Measurements from ENCODE around the gene ATF5. TPM values are rescaled to one million over a fixed set of nuclear protein-coding genes. Genes with fewer than 3 reads are reported as not detected.
A peak's percentile ranks its signal among the peaks of the same experiment; 100 is the strongest.
"Not testable (repeated sequence)": the region's sequence is repeated elsewhere in the genome, so short reads cannot be mapped to it uniquely, and the experiment has no call there.

Gene ATF5
- total RNA-seq, 1 donor from 2014 or later = 30.0 TPM

DNA sequence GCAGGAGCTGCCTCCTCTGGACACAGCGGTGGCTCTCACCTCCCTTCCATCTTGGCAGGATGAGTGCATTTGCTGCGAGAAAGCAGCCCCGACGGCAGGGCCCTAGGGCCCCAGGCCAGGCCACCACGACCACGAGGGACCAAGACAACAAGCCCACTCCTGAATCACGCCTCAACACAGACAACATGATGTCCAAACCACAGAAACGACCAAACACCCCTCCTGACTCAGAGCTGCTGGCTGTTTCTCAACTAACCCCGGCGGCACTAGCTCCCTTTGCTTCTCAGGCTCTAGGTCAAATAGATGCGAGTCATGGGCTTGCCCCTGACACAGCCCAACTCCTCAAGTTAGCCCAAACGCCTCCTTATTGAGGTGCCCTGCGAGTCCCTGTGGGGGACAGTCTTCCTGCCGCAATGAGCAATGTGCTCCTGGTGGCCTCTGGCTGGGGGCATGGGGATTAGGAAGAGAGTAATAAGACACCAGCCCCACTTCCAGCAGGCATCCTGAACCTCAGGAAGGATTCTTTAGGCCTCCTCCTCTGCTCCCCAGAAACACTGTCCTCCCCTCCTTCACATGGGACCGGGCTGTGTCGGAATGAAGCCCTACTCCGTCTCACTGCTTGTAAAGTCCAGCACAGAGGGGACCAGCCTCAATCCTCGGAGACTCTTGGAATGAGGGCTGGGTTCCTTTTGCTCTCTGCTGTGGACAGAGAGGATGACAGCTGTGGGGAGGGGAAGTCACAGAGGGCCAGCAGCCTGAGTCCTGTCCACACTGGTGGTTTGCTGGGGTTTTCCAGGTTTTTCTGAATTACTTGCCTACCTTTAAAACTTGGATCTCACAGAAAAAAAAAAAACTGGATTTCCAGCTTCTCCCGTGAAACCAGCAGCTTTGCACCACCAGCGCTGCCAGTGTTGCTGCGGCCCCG lies 6.9 kb upstream of the ATF5 start:
- DNase-seq (ENCODE audit: extremely low read depth, low read depth, low spot score) = no peak

DNA sequence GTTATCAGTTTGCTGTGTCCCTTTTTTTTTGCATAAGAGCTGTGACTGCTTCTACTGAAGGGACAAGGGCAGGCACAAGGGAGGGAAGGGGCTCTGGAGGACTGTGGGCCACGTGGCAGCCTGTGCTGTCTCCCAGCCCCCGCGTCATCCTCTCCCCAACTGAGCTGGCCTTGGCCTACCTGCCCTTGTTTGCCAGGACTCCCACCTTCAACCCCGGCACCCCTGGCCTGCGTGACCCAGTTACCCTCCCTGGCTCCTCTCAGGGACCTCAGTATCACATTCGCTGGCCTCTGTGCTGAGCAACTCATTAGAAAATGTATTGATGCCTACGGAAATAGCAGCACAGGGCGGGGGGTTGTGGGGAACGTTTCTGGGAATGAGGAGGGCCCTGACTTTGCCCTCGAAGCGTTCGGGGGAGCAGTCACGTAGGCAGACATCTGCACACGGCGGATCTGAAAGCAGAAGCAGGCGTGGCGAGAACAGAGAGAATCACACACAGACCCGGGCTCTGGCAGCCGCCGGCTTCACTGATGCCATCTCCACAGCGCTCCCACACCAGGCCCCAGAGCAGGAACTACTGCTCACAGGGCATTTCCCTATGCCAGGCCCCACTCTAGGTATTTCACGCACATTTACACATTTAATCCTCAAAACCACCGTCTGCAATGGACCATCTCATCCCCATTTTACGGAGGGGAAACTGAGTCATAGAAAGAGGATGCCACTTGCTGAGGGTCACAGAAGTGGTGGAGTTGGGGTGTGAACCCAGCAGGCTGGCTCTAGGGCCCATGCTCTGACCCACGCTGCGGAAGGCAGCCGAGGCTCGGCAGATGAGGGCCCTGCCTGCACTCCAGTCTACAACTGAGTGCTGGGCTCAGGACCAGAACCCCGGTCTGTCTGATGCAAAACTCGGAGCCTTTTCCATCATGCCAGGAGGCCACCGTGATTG lies 5.7 kb upstream of the ATF5 start:
- DNase-seq (ENCODE audit: extremely low read depth, low read depth, low spot score) = no peak

DNA sequence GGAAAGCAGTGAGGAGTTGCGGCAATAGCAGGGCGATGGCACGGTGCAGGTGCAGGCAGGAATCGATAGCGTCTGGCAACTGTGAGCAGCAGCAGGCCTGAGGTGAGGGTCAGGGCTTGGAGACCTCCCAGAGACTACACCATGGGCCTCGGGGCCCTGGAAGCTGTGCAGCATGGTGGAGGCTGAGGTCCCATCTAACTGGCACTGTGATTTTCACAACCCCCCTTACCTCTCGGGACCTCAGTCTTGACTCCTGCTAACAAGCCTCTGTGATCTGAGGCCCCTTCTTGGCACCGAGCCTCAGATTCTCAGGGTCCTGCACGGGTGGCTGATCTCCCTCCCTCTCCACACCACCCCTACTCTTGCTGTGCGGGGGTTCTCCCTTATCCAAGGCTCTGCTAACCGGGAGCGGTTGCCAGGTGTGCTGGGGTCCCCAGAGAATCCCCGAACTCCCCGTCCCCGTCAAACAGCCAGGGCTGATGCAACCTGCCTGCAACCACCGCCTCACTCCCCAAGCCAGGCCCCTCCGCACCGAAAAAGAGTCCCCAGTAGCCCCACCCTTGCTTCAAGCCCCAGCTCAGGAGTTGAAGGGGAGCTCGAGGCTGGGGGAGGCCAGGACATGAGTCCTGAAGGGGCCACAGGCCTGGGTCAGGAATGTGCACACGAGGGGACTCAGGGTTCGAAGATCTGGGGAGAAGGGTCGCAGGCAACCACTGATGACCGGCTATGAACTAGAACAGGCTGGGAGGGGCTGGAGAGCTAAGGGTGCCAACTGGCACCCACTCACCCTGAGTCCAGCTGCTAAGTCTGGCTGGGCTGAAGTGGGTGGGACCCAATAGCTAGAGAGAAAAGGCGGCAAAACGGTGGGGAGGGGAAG lies 4.8 kb upstream of the ATF5 start:
- DNase-seq (ENCODE audit: extremely low read depth, low read depth, low spot score) = no peak

DNA sequence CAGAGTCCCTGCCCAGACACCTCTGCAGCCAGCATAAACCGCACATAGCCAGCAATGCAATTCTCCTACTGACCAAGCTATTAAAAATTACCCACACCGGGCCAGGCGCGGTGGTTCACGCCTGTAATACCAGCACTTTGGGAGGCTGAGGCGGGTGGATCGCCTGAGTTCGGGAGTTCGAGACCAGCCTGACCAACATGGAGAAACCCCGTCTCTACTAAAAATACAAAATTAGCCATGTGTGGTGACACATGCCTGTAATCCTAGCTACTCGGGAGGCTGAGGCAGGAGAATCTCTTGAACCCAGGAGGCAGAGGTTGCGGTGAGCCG lies 4.2 kb upstream of the ATF5 start:
- DNase-seq (ENCODE audit: extremely low read depth, low read depth, low spot score) = not testable (repeated sequence)

DNA sequence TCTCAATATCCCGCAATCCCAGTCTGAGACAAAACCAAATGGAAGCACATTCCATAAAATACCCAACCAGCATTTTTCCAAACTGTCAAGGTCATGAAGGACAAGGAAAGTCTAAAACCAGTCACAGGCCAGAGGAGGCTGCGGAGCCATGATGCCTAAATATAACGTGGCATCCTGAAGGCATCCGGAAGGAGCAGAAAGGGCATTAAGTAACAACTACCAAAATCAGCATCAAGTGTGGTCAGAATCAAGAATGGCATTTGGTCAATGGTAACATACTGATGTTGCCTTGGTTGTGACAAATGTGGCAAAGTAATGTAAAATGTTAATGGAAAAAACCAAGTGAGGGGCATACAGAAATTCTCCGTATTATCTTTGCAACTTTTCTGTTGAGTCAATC lies 3.5 kb upstream of the ATF5 start:
- no peak for DNase-seq (ENCODE audit: extremely low read depth, low read depth, low spot score)

DNA sequence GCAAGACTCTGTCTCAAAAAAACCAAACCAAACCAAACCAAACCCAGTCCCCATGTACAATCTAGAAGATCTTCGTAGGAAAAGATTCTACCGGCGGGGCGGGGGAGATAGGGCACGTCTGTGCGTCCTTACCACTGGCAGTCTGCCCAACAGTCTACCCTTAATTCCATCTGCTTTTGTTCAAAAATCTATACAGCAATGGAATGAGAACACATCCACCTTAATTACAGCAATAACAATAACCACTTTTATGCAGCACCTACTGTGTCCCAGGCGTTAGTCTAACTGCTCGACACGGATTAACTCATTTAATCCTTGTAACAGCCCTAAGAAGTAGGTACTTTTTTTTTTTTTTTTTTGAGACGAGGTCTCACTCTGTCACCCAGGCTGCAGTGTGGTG lies 2.5 kb upstream of the ATF5 start:
- DNase-seq (ENCODE audit: extremely low read depth, low read depth, low spot score) = no peak

DNA sequence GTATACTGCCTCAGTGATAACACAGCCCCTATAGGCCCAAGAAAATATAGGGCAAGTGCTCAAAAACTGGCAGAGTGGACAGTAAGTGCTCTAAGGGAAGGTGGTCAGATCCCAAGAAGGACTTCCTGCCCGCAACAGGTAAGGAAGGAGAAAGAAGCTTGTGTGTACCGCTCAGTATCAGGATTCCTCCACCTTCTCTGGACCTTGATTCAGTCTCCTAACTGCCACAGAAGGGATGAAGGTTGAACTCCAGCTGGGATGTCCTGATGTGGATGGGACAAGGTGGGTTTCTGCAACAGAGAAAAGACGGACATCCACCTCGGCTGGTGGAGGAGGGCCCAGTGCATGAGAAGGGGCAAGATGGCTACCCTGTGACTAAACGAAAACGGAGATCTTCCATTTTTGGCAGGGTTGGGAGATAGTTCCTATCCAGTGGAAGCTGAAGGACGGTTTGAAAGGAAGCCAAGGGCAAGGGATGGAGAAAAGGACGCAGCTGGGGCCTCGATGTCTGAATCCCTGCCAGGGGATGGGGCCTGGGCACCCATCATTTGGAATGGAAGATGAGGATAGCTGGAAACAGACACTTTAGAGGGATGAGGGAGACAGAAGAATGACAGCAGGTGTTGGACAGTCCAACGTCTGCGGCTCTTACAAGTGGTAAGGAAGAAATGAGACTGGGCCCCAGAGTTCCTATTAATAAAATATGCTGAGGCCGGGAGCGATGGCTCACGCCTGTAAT lies 1.3 kb upstream of the ATF5 start:
- no peak for DNase-seq (ENCODE audit: extremely low read depth, low read depth, low spot score)

DNA sequence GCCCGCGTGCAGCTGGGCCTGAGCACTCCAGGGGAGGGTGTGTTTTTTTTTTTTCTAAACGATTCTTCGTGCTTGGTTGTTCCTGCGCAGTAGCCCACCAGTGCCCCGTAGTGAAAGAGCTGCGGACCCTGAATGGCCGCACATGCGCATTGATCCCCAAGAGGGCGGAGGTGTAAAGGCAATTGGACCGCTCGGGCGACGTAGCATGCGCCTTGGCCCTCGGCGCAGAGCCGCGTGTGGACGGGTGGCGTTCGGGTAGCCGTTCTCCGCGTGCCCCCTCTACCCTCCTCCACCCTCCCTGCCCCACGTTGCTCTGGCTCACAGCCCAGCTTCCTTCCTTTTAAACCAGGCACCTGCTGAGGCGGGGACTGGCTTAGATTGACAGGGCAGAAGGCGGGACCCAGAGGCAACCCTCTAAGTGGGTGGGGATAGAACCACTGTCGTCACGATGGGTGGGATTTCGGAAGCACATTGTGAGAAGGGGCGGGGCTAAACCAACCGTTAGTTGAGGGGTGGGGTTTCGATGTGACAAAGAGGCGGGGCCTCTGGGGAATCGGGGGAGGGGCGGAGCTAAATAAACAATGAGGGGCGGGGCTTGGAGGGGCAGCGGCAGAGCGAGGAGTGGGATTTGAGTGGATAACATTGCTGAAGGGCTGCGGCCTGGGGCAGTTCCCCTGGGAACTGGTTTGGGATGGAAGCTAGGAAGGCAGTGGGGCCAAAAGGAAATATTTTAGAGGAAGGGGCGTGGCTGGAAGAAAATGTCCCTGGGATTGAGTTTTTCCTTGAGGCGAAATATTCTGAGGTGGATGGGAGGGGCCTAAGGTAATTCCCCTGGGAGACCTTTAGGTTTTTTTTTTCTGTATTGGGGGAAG lies 842 bp downstream of the ATF5 start:
- DNase-seq (ENCODE audit: extremely low read depth, low read depth, low spot score) = peak; percentile 98

DNA sequence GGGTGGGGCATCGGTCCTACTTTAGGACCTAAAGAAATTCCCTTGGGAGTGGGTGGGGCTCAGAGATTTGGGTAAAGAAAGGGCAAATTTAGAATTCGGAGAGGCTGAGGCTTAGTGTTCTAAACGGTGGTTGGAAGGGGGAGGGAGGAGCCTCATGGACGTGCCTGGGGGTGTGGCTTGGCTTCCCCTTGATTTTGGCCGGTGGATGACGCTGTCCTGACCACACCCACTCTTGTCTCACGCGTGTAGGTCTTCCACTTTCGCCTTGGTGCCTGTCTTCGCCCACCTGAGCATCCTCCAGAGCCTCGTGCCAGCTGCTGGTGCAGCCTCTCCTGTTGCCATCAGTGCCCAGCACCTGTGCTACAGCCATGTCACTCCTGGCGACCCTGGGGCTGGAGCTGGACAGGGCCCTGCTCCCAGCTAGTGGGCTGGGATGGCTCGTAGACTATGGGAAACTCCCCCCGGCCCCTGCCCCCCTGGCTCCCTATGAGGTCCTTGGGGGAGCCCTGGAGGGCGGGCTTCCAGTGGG lies 1.5 kb downstream of the ATF5 start:
- DNase-seq (ENCODE audit: extremely low read depth, low read depth, low spot score) = no peak

DNA sequence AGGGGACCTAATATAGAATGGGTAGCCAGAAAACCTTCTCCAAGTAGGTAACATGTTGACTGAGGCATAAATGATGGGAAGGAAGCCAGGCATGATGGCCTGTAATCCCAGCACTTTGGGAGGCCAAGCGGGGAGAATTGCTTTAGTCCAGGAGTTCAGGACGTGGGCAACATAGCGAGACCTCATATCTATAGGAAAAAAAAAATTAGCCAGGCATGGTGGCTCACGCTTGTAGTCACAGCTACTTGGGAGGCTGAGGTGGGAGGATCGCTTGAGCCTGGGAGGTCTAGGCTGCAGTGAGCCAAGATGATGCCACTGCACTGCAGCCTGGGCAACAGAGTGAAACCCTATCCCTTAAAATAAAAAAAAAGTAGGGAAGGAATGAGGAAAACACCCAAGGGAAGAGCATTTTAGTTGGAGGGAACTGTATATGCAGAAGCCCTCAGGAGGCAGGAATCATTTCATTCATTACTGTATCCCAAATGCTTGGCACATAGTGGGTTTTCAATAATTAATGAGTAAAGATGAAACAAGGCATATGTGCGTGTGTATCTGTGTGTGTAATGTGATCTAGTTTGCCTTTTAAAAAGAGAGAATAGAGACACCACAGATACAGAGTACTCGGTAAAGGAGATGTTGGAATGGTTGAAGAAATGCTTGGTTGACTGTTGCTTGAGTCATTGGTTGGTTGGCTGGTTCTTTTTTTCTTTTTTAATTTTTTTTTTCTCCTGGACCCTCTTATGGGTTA lies 2.5 kb downstream of the ATF5 start:
- DNase-seq (ENCODE audit: extremely low read depth, low read depth, low spot score) = no peak

DNA sequence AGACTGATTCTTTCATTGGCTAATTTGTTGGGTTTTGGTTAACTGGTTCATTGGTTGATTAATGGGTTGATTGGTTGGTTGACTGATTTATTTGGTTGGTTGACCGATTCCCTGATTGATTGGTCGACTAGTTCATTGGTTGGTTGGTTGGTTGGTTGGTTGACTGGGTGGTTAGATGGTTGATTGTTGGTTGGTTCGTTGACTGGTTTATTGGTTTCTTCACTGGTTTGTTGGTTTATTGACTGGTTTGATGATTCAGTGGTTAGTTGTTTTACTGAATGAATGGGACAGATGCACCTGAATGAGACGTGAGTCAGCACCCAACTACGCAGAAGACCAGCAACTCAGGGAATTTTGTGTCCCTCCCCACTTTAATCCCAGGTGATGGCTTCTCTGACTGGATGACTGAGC lies 3.0 kb downstream of the ATF5 start:
- DNase-seq (ENCODE audit: extremely low read depth, low read depth, low spot score) = no peak

DNA sequence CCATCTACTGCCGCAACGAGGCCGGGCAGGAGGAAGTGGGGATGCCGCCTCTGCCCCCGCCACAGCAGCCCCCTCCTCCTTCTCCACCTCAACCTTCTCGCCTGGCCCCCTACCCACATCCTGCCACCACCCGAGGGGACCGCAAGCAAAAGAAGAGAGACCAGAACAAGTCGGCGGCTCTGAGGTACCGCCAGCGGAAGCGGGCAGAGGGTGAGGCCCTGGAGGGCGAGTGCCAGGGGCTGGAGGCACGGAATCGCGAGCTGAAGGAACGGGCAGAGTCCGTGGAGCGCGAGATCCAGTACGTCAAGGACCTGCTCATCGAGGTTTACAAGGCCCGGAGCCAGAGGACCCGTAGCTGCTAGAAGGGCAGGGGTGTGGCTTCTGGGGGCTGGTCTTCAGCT lies 3.7 kb downstream of the ATF5 start:
- no peak for DNase-seq (ENCODE audit: extremely low read depth, low read depth, low spot score)

DNA sequence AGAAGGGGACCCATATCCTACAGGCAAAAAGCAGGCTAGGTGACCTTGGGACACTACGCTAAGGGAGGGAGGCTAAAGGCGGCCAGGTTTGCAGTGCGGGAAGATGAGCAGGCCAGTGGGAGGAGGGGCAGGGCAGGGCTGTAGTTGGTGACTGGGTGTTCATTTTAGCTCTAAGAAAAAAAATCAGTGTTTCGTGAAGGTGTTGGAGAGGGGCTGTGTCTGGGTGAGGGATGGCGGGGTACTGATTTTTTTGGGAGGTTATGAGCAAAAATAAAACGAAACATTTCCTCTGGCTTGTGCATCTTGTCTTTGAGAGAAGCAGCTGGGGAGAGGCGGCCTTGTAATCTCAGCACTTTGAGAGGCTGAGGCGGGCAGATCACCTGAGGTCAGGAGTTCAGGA lies 4.6 kb downstream of the ATF5 start:
- DNase-seq (ENCODE audit: extremely low read depth, low read depth, low spot score) = no peak

DNA sequence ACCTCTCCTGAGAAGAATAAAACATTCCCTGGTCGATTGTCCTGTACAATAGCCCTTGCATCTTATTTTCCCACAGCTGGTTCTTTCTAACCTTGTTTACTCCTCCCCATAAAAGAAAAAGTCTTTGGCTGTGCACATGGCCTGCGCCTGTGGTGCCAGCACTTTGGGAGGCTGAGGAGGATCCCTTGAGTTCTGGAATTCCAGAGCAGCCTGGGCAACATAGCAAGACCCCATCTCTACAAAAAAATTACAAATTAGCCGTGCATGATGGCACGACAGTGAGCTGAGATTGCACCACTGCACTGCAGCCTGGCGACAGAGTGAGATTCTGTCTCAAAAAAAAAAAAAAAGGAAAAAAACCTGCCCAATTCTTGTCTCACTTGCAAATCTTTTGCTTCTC lies 7.5 kb downstream of the ATF5 start:
- DNase-seq (ENCODE audit: extremely low read depth, low read depth, low spot score) = no peak

DNA sequence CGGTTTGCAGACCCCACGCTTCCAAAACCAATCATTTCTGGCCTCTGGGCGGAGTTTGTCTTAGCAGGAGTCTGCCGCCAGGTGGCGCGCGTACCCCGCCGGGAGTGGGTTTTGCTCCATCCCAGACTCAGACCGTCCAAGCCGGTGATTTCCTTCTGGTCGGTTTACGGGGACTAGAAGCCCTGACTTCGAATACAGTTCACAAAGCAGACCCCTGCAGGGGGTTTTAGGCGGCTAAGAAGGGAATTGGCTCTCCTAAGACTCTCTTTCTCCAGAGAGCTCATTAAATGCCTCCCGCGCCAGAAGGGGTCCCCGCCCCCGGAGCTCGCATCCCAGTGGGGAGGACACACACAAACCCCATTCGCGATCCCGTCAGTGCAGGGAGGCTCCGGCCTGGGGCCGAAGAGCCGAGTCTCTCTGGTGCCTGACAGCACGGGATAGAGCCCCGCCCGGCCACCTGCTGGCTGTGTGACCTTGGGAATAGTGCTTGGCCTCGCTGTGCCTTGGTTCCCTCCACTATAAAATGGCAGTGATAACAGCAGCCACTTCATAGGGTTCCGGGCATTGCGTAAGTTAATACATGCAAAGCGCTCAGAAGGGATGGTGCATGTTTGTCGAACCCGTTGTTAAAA lies 8.9 kb downstream of the ATF5 start:
- no peak for DNase-seq (ENCODE audit: extremely low read depth, low read depth, low spot score)

DNA sequence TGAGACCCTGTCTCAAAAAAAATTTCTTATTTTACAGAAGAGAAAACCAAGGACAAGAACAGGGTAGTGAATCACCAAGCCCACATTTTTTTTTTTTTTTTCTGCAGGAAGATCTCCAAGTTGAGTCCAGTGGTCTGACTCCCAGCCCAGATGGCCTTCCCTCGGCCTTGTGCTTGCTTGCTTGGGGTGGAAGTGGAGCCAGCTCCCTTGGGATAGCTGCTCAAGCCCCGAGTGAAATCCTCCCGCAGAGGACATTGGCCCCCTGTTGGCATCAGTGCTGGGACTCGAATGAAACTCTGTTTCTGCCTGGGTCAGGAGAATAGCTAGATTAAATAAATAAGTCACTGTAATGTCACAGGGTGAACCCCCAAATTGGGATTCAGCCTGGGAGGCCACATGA lies 9.7 kb downstream of the ATF5 start:
- no peak for DNase-seq (ENCODE audit: extremely low read depth, low read depth, low spot score)

DNA sequence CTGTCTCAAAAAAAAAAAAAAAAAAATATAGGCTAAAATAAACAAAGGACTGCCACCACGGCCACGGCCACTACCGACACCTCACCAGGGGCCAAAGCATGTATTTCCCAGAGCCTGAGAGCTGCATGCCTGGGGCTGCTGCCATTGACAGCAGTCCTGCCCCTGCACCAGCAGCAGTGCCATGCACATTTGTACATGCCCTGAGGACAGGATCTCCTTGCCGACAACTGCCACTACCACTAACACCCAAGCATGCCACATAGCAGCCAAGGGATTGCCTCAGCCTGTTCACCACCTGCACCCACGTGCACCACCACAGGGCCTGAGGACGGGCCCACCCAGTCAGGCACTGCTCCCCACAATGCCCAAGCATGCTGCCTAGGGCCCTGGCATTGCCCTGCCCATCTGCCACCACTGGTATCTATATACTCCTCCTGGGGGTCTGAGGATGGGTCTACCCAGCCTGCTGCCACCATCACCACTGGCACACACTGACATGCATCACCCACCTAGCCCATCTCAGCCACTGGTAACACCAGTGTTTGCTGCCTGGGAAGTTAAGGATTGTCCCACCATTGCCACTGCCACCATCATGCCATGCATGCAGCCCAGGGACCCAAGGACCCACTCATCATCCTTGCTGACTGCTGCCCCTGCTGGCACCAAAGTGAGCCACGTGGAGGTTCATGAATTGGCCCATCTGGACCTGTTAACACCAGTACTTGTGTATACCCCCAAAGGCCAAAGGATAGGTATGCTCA lies 10.9 kb downstream of the ATF5 start:
- DNase-seq (ENCODE audit: extremely low read depth, low read depth, low spot score) = no peak
